ENCODE measurements around the gene C9orf43. TPM values are rescaled to one million over a fixed set of nuclear protein-coding genes. Genes with fewer than 3 reads are reported as not detected.
A peak's percentile ranks its signal among the peaks of the same experiment; 100 is the strongest.
"Not testable (repeated sequence)": the region's sequence is repeated elsewhere in the genome, so short reads cannot be mapped to it uniquely, and the experiment has no call there.

The C9orf43 gene
- total RNA-seq, 3 donors from 2014 or later, result 0.20 to 0.55 TPM; not detected in 1

DNA sequence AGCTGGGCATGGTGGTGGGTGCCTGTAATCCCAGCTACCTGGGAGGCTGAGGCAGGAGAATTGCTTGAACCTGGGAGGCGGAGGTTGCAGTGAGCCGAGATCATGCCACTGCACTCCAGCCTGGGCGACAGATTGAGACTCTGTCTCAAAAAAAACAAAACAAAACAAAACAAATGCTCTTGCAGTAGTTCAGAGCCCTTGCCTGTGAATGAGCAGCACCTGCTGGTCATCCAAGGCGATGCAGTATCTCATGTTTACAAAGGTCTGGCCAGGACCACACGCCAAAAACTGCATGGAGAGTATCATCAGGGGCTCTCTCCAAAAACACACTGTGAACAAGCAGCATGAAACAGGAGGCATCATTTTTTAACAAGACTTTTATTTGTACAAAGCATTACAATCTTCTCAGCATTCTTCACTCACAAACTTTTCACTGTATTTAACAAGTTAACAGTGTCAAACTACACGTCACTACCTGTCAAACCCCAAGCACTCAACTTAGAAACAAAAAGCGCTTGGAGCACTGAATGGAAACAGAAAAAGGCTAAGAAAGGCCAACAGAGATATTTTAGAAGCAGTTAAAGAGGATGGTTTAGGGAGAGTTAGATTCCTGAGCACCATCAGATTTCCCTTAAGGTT is 3.6 kb upstream of the C9orf43 start:
- peaks cover 15% of the 10 kb centered on the region for H3K4me1 ChIP-seq (ENCODE audit: low read depth)
- intact Hi-C loops (cut with DNase I, micrococcal nuclease), result loop anchor here (2.0 to 10.0 kb wide), 2 partner anchors 68 to 102 kb away; partner anchors contain the start of gene RNF183 (in 1 of the 2)
- TF ChIP-seq, protein P1, sequence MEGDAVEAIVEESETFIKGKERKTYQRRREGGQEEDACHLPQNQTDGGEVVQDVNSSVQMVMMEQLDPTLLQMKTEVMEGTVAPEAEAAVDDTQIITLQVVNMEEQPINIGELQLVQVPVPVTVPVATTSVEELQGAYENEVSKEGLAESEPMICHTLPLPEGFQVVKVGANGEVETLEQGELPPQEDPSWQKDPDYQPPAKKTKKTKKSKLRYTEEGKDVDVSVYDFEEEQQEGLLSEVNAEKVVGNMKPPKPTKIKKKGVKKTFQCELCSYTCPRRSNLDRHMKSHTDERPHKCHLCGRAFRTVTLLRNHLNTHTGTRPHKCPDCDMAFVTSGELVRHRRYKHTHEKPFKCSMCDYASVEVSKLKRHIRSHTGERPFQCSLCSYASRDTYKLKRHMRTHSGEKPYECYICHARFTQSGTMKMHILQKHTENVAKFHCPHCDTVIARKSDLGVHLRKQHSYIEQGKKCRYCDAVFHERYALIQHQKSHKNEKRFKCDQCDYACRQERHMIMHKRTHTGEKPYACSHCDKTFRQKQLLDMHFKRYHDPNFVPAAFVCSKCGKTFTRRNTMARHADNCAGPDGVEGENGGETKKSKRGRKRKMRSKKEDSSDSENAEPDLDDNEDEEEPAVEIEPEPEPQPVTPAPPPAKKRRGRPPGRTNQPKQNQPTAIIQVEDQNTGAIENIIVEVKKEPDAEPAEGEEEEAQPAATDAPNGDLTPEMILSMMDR (IDR thresholded peaks at IDR 0.05), result peak; percentile 64
- peak in 2 of 3 donors; percentile 70 to 84 for DNase-seq
- H3K9me3 ChIP-seq; H3K36me3 ChIP-seq (ENCODE audit: low read depth); H3K4me3 ChIP-seq: not testable (repeated sequence)
- peak; percentile 19 for ATAC-seq

DNA sequence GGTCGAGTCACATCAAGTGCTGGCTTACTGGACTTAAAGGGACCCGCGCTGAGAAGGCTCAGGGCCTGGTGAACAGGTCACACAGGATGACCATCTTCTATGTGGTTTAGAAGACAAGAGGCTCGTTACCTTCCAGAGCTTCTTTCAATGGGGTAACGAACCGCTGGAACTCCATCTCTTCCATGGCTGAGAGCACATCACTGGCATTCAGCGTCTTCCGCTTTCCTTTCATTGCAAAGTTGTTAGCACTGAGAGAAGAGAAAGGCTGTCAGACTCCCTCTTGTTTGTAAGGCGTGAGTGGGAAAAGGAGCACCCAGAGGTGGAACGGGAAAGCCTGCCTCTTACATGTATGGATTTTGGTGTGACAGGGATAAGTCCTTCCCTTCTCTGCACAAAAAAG is 1.1 kb upstream of the C9orf43 start:
- Histone ChIP-seq H3K9me3 (no peaks in the 10 kb centered on the region), H3K4me1 (ENCODE audit: low read depth) (peaks cover 15% of the 10 kb centered on the region), H3K36me3 (ENCODE audit: low read depth) (no peaks in the 10 kb centered on the region), H3K4me3 (peak overlapping the region; percentile 73)
- ATAC-seq (no peak), DNase-seq (no peak)
- intact Hi-C loops (cut with DNase I, micrococcal nuclease), result loop anchor here in 1 of 2 donors (10.0 kb wide), 1 partner anchor 105 kb away; the partner anchor contains the start of gene RNF183
- TF ChIP-seq, protein P1 (IDR thresholded peaks at IDR 0.05), result no peak

DNA sequence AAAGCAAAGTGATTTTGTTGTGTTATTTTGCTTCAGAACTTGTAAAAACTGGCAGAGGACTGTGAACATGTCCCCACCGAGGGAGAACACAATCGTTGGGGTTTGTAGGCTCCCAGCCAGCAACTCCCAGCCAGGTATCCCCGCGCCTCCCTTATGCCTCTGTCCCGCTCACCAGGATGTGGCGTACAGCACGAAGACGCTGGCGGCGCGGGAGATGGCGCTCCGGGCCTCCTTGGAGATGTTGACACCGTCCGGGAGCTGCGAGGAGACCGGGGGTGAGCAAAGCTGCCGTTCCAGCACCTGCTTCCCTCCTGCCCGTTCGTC is 702 bp upstream of the C9orf43 start:
- ATAC-seq (peak; percentile 15), DNase-seq (no peak)
- Histone ChIP-seq H3K4me1 (ENCODE audit: low read depth) (peaks cover 15% of the 10 kb centered on the region), H3K36me3 (ENCODE audit: low read depth) (no peaks in the 10 kb centered on the region), H3K9me3 (no peaks in the 10 kb centered on the region), H3K4me3 (peak overlapping the region; percentile 73)
- TF ChIP-seq, protein P1 (IDR thresholded peaks at IDR 0.05), result no peak
- intact Hi-C loops (cut with DNase I, micrococcal nuclease), result loop anchor here (10.0 kb wide), 2 partner anchors 105 to 135 kb away; partner anchors contain the start of genes CDC26 (in 1 of the 2), PRPF4 (in 1 of the 2) and RNF183 (in 1 of the 2)

DNA sequence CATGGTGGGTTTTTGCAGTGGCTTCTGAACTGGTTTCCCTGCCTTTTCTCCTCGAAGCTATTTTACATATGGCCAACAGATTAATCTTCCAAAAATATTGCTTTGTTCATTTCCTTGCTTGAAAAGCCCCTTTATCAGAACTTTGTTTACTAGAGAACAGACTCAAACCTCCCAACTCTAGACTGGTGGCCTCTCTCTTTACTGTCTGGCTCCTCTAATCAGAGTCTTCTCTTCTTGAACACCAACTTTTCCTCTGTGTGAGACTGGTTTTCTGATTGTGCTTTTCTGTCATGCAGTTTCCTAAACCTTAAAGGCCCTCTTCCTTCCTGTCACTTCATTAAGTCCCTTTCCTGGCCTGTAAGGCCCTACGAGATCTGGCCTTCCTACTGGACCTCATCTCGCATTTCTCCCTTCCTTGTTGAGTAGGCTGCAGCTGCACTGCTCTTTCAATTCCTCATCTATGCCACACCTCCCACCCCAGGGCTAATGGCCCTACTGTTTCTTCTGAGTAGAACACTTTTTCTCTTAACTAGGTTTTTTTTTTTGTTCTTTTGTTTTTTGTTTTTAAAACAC is 5.7 kb downstream of the C9orf43 start:
- Histone ChIP-seq H3K36me3 (ENCODE audit: low read depth) (no peaks in the 10 kb centered on the region), H3K9me3 (no peaks in the 10 kb centered on the region), H3K4me1 (ENCODE audit: low read depth) (no peaks in the 10 kb centered on the region), H3K4me3 (no peak overlapping the region)
- TF ChIP-seq, protein P1 (IDR thresholded peaks at IDR 0.05), result no peak
- DNase-seq (no peak), ATAC-seq (peak; percentile 69)
- intact Hi-C loops (cut with DNase I, micrococcal nuclease), result loop anchor here in 1 of 2 donors (10.0 kb wide), 1 partner anchor 141 kb away; the partner anchor contains the start of genes CDC26 and PRPF4

DNA sequence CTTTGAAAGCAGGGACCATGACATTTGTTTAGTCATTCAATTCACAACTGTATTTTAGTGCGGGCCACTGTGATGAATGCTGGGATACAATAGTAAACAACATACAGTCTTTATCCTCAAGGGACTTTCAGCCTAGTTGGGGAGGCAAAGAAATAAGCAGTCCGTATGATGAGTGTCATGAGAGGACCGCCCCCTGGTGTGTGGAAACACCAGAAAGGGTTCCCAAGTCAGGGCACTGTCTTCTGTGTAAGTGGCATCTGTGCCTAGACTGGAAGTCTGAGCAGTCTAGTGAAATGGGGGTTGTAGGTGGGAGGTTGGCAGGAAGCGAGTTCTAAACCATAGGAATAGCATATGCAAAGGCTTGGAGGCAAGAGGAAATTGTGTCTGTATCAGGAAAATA is 6.8 kb downstream of the C9orf43 start:
- DNase-seq (no peak), ATAC-seq (no peak)
- intact Hi-C loops (cut with DNase I, micrococcal nuclease), result loop anchor here in 1 of 2 donors (10.0 kb wide), 1 partner anchor 143 kb away; the partner anchor contains the start of genes CDC26 and PRPF4
- no peaks in the 10 kb centered on the region for H3K36me3 ChIP-seq (ENCODE audit: low read depth)
- TF ChIP-seq, protein P1 (IDR thresholded peaks at IDR 0.05), result no peak
- no peaks in the 10 kb centered on the region for H3K9me3 ChIP-seq
- no peaks in the 10 kb centered on the region for H3K4me1 ChIP-seq (ENCODE audit: low read depth)
- H3K4me3 ChIP-seq, result no peak overlapping the region
